Ishikawa (cell line): ENCODE results near the gene KRTAP1-3.

Source experiments
- CEBPB ChIP-seq: IDR thresholded peaks from 2 replicates; pipeline ENCODE4 v1.6.1; 2012
- CREB1 ChIP-seq: IDR thresholded peaks from 2 replicates; pipeline ENCODE4 v1.6.1; 2012; ENCODE audit warnings: low read depth
- EGR1 ChIP-seq: IDR thresholded peaks from 2 replicates; pipeline ENCODE4 v1.6.1; 2012
- EP300 ChIP-seq: IDR thresholded peaks from 2 replicates; pipeline ENCODE4 v1.6.1; 2012; ENCODE audit warnings: borderline replicate concordance
- FOXM1 ChIP-seq: IDR thresholded peaks from 2 replicates; pipeline ENCODE4 v1.6.1; 2012; ENCODE audit warnings: low read depth, borderline replicate concordance
- NFIC ChIP-seq: IDR thresholded peaks from 2 replicates; pipeline ENCODE4 v1.6.1; 2012
- RAD21 ChIP-seq: IDR thresholded peaks from 2 replicates; pipeline ENCODE4 v1.6.1; 2012; ENCODE audit warnings: low read depth
- TAF1 ChIP-seq: IDR thresholded peaks from 2 replicates; pipeline ENCODE4 v1.6.1; 2012; ENCODE audit warnings: low read depth, mild to moderate bottlenecking
- TCF12 ChIP-seq: IDR thresholded peaks from 2 replicates; pipeline ENCODE4 v1.6.1; 2012; ENCODE audit warnings: low read depth
- YY1 ChIP-seq: IDR thresholded peaks from 2 replicates; pipeline ENCODE4 v1.6.1; 2012; ENCODE audit warnings: low read depth
- ZBTB7A ChIP-seq: IDR thresholded peaks from 2 replicates; pipeline ENCODE4 v1.6.1; 2012; ENCODE audit warnings: low read depth
- TF ChIP-seq, protein P1 (sequence below): IDR thresholded peaks from 2 replicates; pipeline ENCODE4 v1.6.1; 2012
- TF ChIP-seq, protein P2 (sequence below): IDR thresholded peaks from 2 replicates; pipeline ENCODE4 v1.6.1; 2012
- TF ChIP-seq, protein P3 (sequence below): IDR thresholded peaks from 2 replicates; pipeline ENCODE4 v1.6.1; 2012; ENCODE audit warnings: low read depth, mild to moderate bottlenecking

The KRTAP1-3 gene

DNA sequence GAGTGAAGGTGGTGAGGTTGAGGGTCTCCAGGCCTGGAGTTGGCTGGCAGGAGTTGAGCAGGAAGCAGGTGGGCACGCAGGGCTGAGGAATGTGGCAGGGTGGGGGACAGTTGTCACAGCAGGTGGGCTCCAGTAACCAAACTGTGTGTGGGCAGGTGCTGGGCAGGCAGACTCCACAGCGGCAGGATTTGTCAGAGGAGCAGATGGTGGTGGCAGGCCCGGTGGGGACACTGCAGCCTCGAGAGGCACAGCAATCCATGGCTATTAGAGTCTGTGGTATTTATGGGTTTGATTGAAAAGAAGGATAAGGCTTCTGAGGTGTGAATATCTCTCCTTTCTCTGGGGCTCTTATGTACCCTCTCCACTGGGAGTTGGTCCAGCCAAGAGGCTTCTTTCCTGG is 40.8 kb downstream of the KRTAP1-3 start, which contains the start of gene KRTAP3-3:
KRTAP3-3 (minus strand) TSS at position 326 of the 400 bp plus-strand sequence; CDS start at position 259, 67 bp downstream.
- TF ChIP-seq CEBPB (no peak), TAF1 (no peak), ZBTB7A (no peak), YY1 (no peak), CREB1 (no peak)
- TF ChIP-seq, protein P1, sequence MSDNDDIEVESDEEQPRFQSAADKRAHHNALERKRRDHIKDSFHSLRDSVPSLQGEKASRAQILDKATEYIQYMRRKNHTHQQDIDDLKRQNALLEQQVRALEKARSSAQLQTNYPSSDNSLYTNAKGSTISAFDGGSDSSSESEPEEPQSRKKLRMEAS = no peak

DNA sequence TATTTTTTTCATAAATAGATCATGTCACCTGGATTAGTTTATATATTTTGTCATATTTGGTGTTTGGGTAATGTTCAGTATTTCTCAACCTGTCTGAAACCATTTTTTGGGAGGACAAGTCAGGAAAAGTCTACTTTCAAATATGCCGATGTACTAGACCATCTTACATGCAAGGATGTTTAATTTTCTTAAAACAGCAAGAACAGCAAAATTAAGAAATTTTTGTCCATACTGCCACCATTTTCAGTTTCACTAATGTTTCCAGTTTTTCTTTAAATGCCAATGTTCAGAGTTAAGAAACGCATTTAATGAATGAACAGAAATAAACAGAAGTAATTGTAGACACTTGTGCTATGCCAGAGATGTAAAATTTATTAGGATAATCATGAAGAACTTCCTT is 41.6 kb downstream of the KRTAP1-3 start:
- TF ChIP-seq NFIC (no peak), EP300 (no peak), RAD21 (no peak)
- TF ChIP-seq, protein P2, sequence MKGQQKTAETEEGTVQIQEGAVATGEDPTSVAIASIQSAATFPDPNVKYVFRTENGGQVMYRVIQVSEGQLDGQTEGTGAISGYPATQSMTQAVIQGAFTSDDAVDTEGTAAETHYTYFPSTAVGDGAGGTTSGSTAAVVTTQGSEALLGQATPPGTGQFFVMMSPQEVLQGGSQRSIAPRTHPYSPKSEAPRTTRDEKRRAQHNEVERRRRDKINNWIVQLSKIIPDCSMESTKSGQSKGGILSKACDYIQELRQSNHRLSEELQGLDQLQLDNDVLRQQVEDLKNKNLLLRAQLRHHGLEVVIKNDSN = no peak
- TF ChIP-seq, protein P3, sequence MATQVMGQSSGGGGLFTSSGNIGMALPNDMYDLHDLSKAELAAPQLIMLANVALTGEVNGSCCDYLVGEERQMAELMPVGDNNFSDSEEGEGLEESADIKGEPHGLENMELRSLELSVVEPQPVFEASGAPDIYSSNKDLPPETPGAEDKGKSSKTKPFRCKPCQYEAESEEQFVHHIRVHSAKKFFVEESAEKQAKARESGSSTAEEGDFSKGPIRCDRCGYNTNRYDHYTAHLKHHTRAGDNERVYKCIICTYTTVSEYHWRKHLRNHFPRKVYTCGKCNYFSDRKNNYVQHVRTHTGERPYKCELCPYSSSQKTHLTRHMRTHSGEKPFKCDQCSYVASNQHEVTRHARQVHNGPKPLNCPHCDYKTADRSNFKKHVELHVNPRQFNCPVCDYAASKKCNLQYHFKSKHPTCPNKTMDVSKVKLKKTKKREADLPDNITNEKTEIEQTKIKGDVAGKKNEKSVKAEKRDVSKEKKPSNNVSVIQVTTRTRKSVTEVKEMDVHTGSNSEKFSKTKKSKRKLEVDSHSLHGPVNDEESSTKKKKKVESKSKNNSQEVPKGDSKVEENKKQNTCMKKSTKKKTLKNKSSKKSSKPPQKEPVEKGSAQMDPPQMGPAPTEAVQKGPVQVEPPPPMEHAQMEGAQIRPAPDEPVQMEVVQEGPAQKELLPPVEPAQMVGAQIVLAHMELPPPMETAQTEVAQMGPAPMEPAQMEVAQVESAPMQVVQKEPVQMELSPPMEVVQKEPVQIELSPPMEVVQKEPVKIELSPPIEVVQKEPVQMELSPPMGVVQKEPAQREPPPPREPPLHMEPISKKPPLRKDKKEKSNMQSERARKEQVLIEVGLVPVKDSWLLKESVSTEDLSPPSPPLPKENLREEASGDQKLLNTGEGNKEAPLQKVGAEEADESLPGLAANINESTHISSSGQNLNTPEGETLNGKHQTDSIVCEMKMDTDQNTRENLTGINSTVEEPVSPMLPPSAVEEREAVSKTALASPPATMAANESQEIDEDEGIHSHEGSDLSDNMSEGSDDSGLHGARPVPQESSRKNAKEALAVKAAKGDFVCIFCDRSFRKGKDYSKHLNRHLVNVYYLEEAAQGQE = no peak
- TF ChIP-seq, protein P1 = no peak

DNA sequence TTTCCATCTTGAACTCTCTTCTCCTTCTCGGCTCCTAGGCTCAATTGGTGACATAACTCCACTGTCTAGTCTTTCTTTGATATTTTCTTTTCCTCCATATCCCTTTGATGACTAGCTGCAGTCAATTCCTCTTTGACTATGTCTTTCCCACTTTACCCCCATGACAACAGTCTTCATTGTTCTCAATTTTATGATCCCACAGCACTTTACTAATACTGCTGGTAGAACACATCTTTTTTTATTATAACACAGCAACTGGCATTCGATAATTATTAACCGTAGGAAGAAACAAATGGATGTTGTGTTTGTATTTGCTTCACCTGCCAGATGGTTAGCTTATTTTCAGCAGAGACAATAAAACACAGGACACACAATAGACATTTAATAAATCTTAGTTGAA is 42.0 kb downstream of the KRTAP1-3 start:
- no peak for TF ChIP-seq FOXM1
- no peak for TF ChIP-seq YY1
- TF ChIP-seq NFIC = no peak
- no peak for TF ChIP-seq EGR1
- no peak for TF ChIP-seq CEBPB
- no peak for TF ChIP-seq RAD21
- no peak for TF ChIP-seq TCF12
- TF ChIP-seq ZBTB7A = no peak

DNA sequence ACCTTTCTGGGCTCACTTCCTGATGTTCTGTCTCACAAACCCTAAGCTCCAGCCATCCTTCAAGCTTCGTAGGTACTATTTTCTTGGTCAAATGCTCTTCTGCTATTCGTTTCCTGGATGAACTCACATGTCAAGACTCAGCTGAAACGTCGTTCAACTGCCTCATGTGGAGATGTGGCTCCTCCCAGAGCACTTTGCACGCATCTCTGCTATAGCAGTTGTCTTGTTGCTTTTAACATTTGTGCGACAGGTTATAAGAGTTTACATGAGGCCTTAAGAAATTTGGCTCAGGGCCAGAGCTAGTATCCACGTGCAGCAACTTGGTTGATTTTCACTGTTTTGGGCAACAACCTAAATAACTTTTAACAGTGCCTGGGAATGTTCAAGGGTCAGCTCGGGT is 47.8 kb downstream of the KRTAP1-3 start:
- TF ChIP-seq ZBTB7A (no peak), CEBPB (no peak)
- TF ChIP-seq, protein P1 = no peak

DNA sequence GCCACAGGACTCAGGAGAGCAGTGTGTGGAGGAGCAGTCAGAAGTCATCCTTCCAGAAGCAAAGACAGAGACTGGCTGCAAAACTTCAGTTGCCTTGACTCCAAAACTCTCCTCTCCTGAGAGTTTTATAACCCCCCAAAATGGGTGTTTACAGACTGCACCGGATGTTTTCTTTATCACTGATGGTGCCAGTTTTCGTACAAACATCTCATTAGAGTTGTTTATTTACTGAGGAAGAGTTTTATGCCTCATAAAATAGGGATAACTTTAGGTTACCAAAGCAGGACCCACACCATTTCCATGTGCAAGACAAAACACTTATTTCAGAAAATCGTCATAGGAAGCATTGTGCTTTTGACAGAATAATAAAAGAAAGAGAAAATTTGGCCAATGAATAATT is 50.4 kb downstream of the KRTAP1-3 start, which contains the start of gene KRT40:
KRT40 (minus strand) TSS at position 101 of the 400 bp plus-strand sequence; CDS start at position 48, 53 bp downstream.
- TF ChIP-seq FOXM1 (no peak), EGR1 (no peak), NFIC (no peak)
